Measurements from ENCODE around the gene SPATA6.
"Not testable (repeated sequence)": the region's sequence is repeated elsewhere in the genome, so short reads cannot be mapped to it uniquely, and the experiment has no call there.

SPATA6 gene

GRCh38 chr1:48338257-48338656 lies 133.7 kb downstream of the SPATA6 start:
- no peak for DNase-seq

- no peak for DNase-seq
Observed at GRCh38 chr1:48333316-48333715, 138.7 kb downstream of the SPATA6 start.

- DNase-seq: no peak
Observed at GRCh38 chr1:48332115-48332514, 139.9 kb downstream of the SPATA6 start.

- no peak for DNase-seq
Observed at GRCh38 chr1:48329905-48330304, 142.1 kb downstream of the SPATA6 start.

GRCh38 chr1:48329486-48329885 lies 142.5 kb downstream of the SPATA6 start:
- no peak for DNase-seq

GRCh38 chr1:48311829-48312228 lies 160.2 kb downstream of the SPATA6 start:
- DNase-seq: not testable (repeated sequence)

GRCh38 chr1:48309564-48310082 lies 162.4 kb downstream of the SPATA6 start:
- no peak for DNase-seq

GRCh38 chr1:48302652-48303051 lies 169.4 kb downstream of the SPATA6 start:
- no peak for DNase-seq

GRCh38 chr1:48294656-48295055 lies 177.3 kb downstream of the SPATA6 start:
- DNase-seq: no peak

- not testable (repeated sequence) for DNase-seq
Observed at GRCh38 chr1:48294094-48294493, 177.9 kb downstream of the SPATA6 start.

- no peak for DNase-seq
Observed at GRCh38 chr1:48292706-48293105, 179.3 kb downstream of the SPATA6 start.

- no peak for DNase-seq
Observed at GRCh38 chr1:48291421-48291820, 180.6 kb downstream of the SPATA6 start.

GRCh38 chr1:48285525-48285924 lies 186.5 kb downstream of the SPATA6 start:
- DNase-seq: no peak

GRCh38 chr1:48284696-48285420 lies 187.1 kb downstream of the SPATA6 start:
- not testable (repeated sequence) for DNase-seq

GRCh38 chr1:48282329-48282728 lies 189.7 kb downstream of the SPATA6 start:
- DNase-seq: not testable (repeated sequence)

GRCh38 chr1:48277437-48277836 lies 194.6 kb downstream of the SPATA6 start:
- not testable (repeated sequence) for DNase-seq

- DNase-seq: no peak
Observed at GRCh38 chr1:48266576-48266975, 205.4 kb downstream of the SPATA6 start.

- DNase-seq: no peak
Observed at GRCh38 chr1:48263041-48263440, 209.0 kb downstream of the SPATA6 start.

- DNase-seq: no peak
Observed at GRCh38 chr1:48261881-48262400, 210.1 kb downstream of the SPATA6 start.

- no peak for DNase-seq
Observed at GRCh38 chr1:48258106-48258505, 213.9 kb downstream of the SPATA6 start.

GRCh38 chr1:48254254-48254653 lies 217.8 kb downstream of the SPATA6 start:
- no peak for DNase-seq

- no peak for DNase-seq
Observed at GRCh38 chr1:48251821-48252220, 220.2 kb downstream of the SPATA6 start.

- DNase-seq: no peak
Observed at GRCh38 chr1:48251323-48251722, 220.7 kb downstream of the SPATA6 start.

- no peak for DNase-seq
Observed at GRCh38 chr1:48250572-48250971, 221.4 kb downstream of the SPATA6 start.

GRCh38 chr1:48249868-48250267 lies 222.1 kb downstream of the SPATA6 start:
- no peak for DNase-seq

Data from 8988T (cell line).